Spleen (tissue), 7 donors: ENCODE measurements around the gene STEAP1B.

Experiments used
- POLR2A ChIP-seq, 3 donors: fragments of 450-650 bp; IDR thresholded peaks; one replicate each; pipeline ENCODE4 v1.5.1; 2017; ENCODE audit warnings: antibody characterized with exemption in 3 of 3, mild to moderate bottlenecking in 1 of 3
- POLR2AphosphoS5 ChIP-seq, 3 donors: sonication (generic); formaldehyde crosslinking; IDR thresholded peaks; one replicate each; pipeline ENCODE4 v1.5.1; 2017; ENCODE audit warnings: antibody characterized with exemption in 3 of 3
- TF ChIP-seq, protein P1 (sequence below), 11 experiments: fragments of 200-600 bp in 7 of 11; fragments of 450-650 bp in 4 of 11; sonication (generic) in 4 of 11; IDR thresholded peaks in 8 of 11; conservative IDR thresholded peaks in 3 of 11; 1 replicate in 7 of 11; 2 replicates in 4 of 11; pipeline versions ENCODE4 v1.4.0 to v1.8.0; 2016 to 2021; ENCODE audit warnings: antibody characterized with exemption in 11 of 11, inconsistent platforms in 4 of 11, mild to moderate bottlenecking in 1 of 11
- donor health status: DM: no; HTN: no; CAD: no; lungs with moderate emphysema.
- donor health status: DM: no; HTN: no; CAD: no.
- donor health status: DM: no; HTN: no; CAD: no.

DNA sequence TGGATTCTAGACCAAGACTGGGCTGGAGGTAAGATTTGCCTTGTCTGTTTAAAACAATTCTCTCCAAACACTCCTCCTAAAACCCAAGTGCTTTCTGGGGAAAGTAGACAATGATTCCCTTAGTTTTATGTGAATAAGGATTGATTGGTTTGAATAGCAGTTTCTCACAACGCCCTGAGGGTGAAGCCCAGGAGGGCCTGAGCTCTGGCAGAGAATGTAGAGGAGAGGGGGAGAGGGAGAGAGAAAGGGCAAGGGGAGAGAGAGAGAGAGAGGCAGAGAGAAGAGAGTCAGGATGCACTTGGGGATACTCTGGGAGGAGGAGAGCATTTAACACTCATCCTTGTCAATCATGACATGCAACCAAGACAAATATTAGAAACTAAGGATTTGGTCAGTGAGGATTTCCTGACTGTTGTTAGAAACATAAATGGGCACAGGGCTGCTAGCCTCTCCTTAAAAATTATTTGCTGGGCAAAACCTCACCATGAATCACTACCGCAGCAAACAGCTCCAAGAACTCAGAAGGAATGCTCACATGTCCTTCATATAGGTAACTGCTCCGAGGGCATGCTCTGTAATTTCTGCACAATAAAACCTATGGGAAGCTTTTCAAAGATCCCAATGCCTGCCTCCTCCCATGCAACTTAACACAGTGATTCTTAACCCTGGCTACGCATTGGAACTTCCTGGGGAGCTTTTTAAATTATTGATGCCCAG lies 87.9 kb downstream of the STEAP1B start:
- TF ChIP-seq POLR2AphosphoS5 (IDR thresholded peaks at IDR 0.05) (no peak), POLR2A (IDR thresholded peaks at IDR 0.05) (no peak)
- TF ChIP-seq, protein P1, sequence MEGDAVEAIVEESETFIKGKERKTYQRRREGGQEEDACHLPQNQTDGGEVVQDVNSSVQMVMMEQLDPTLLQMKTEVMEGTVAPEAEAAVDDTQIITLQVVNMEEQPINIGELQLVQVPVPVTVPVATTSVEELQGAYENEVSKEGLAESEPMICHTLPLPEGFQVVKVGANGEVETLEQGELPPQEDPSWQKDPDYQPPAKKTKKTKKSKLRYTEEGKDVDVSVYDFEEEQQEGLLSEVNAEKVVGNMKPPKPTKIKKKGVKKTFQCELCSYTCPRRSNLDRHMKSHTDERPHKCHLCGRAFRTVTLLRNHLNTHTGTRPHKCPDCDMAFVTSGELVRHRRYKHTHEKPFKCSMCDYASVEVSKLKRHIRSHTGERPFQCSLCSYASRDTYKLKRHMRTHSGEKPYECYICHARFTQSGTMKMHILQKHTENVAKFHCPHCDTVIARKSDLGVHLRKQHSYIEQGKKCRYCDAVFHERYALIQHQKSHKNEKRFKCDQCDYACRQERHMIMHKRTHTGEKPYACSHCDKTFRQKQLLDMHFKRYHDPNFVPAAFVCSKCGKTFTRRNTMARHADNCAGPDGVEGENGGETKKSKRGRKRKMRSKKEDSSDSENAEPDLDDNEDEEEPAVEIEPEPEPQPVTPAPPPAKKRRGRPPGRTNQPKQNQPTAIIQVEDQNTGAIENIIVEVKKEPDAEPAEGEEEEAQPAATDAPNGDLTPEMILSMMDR (IDR thresholded peaks at IDR 0.05 in 8 of 11, conservative IDR thresholded peaks at IDR 0.05 in 3 of 11): no peak
